OCI-LY1 (cell line): ENCODE measurements around the gene MCEMP1.

Experiments
- H2AFZ ChIP-seq: fragments of 200-600 bp; sonication (generic), shearing (Covaris generic); 2 replicates; pipeline ENCODE4 v1.6.0; 2014; ENCODE audit warnings: antibody characterized with exemption, mild to moderate bottlenecking, low read length
- H3F3A ChIP-seq: fragments of 200-600 bp; sonication (generic), shearing (Covaris generic); 2 replicates; pipeline ENCODE4 v1.6.0; 2014; ENCODE audit warnings: mild to moderate bottlenecking, antibody characterized with exemption, low read length, moderate library complexity; ENCODE audit not compliant: insufficient read depth
- H3K27ac ChIP-seq: fragments of 200-600 bp; sonication (generic); 2 replicates; pipeline ENCODE4 v1.5.1; 2014; ENCODE audit warnings: low read length, mixed run types, mild to moderate bottlenecking, low read depth; ENCODE audit not compliant: poor library complexity, severe bottlenecking
- H3K27me3 ChIP-seq: fragments of 200-600 bp; sonication (generic); 2 replicates; pipeline ENCODE4 v1.6.0; 2014; ENCODE audit warnings: antibody characterized with exemption, mild to moderate bottlenecking, low read length, moderate library complexity; ENCODE audit not compliant: insufficient read depth
- H3K36me3 ChIP-seq: fragments of 200-600 bp; sonication (generic); 2 replicates; pipeline ENCODE4 v1.6.1; 2014; ENCODE audit warnings: mild to moderate bottlenecking, antibody characterized with exemption, low read length, moderate library complexity, mixed read lengths; ENCODE audit not compliant: insufficient read depth
- H3K4me1 ChIP-seq: fragments of 200-600 bp; sonication (generic); 2 replicates; pipeline ENCODE4 v1.5.1; 2014; ENCODE audit warnings: mild to moderate bottlenecking, low read length, moderate library complexity; ENCODE audit not compliant: insufficient read depth, severe bottlenecking
- H3K4me2 ChIP-seq: fragments of 200-600 bp; sonication (generic), shearing (Covaris generic); 2 replicates; pipeline ENCODE4 v1.6.1; 2014; ENCODE audit warnings: low read length
- H3K4me3 ChIP-seq: fragments of 200-600 bp; sonication (generic); 2 replicates; pipeline ENCODE4 v1.5.1; 2014; ENCODE audit warnings: low read length, low read depth, mild to moderate bottlenecking, mixed read lengths; ENCODE audit not compliant: poor library complexity, severe bottlenecking
- H3K79me2 ChIP-seq: fragments of 200-600 bp; shearing (Covaris generic); 2 replicates; pipeline ENCODE4 v1.6.1; 2016; ENCODE audit warnings: mixed run types, low read length, mixed read lengths; ENCODE audit not compliant: insufficient read depth
- H3K9ac ChIP-seq: fragments of 200-600 bp; sonication (generic), shearing (Covaris generic); 2 replicates; pipeline ENCODE4 v1.6.1; 2014; ENCODE audit warnings: mild to moderate bottlenecking, low read length, mixed read lengths
- H3K9me2 ChIP-seq: fragments of 200-600 bp; sonication (generic), shearing (Covaris generic); 2 replicates; pipeline ENCODE4 v1.6.1; 2014; ENCODE audit warnings: low read depth, mild to moderate bottlenecking, low read length, mixed read lengths
- H3K9me3 ChIP-seq: fragments of 200-600 bp; shearing (Covaris generic); 2 replicates; pipeline ENCODE4 v1.6.1; 2014; ENCODE audit warnings: low read length, mixed read lengths
- H4K20me1 ChIP-seq: fragments of 200-600 bp; sonication (generic), shearing (Covaris generic); 2 replicates; pipeline ENCODE4 v1.6.0; 2016; ENCODE audit warnings: mild to moderate bottlenecking, low read length; ENCODE audit not compliant: insufficient read depth
- CTCF ChIP-seq: fragments of 200-600 bp; sonication (generic), shearing (Covaris generic); IDR thresholded peaks from 2 replicates; pipeline ENCODE4 v1.5.1; 2017; ENCODE audit warnings: mild to moderate bottlenecking, antibody characterized with exemption, low read length, moderate library complexity, mixed read lengths
- EZH2 ChIP-seq: fragments of 200-600 bp; sonication (generic), shearing (Covaris generic); IDR thresholded peaks from 2 replicates; pipeline ENCODE4 v1.8.0; 2017; ENCODE audit warnings: borderline replicate concordance, mixed run types, mild to moderate bottlenecking, antibody characterized with exemption, low read length, moderate library complexity, mixed read lengths

Gene MCEMP1

GRCh38 chr19:7646426-7646700, 30.5 kb upstream of the MCEMP1 start:
- H3K9ac ChIP-seq = no peak overlapping the region
- peaks cover 26% of the 10 kb centered on the region for H3K36me3 ChIP-seq
- 0 out of 2 replicates have a peak, but pooled peaks cover 3% of the 10 kb centered on the region for H3K27me3 ChIP-seq
- H3K27ac ChIP-seq = no peak overlapping the region
- no peak overlapping the region for H3K4me3 ChIP-seq
- no peaks in the 10 kb centered on the region for H3K4me1 ChIP-seq
- H3K9me2 ChIP-seq = no peaks in the 10 kb centered on the region
- no peaks in the 10 kb centered on the region for H3F3A ChIP-seq
- no peaks in the 10 kb centered on the region for H4K20me1 ChIP-seq
- no peaks in the 10 kb centered on the region for H3K79me2 ChIP-seq
- TF ChIP-seq EZH2 (no peak), CTCF (no peak)
- no peaks in the 10 kb centered on the region for H3K9me3 ChIP-seq
- no peak overlapping the region for H2AFZ ChIP-seq
- no peak overlapping the region for H3K4me2 ChIP-seq

- no peaks in the 10 kb centered on the region for H3K9me2 ChIP-seq
- no peak overlapping the region for H3K4me3 ChIP-seq
- no peak overlapping the region for H3K9ac ChIP-seq
- peaks cover 26% of the 10 kb centered on the region for H3K36me3 ChIP-seq
- H2AFZ ChIP-seq = no peak overlapping the region
- H3K79me2 ChIP-seq = no peaks in the 10 kb centered on the region
- H4K20me1 ChIP-seq = no peaks in the 10 kb centered on the region
- no peaks in the 10 kb centered on the region for H3K9me3 ChIP-seq
- no peak overlapping the region for H3K27ac ChIP-seq
- TF ChIP-seq CTCF (no peak), EZH2 (no peak)
- peaks cover 1% of the 10 kb centered on the region for H3K4me1 ChIP-seq
- 0 out of 2 replicates have a peak, but pooled peaks cover 3% of the 10 kb centered on the region for H3K27me3 ChIP-seq
- no peak overlapping the region for H3K4me2 ChIP-seq
- no peaks in the 10 kb centered on the region for H3F3A ChIP-seq
Observed at GRCh38 chr19:7647156-7647555, 29.7 kb upstream of the MCEMP1 start.

DNA sequence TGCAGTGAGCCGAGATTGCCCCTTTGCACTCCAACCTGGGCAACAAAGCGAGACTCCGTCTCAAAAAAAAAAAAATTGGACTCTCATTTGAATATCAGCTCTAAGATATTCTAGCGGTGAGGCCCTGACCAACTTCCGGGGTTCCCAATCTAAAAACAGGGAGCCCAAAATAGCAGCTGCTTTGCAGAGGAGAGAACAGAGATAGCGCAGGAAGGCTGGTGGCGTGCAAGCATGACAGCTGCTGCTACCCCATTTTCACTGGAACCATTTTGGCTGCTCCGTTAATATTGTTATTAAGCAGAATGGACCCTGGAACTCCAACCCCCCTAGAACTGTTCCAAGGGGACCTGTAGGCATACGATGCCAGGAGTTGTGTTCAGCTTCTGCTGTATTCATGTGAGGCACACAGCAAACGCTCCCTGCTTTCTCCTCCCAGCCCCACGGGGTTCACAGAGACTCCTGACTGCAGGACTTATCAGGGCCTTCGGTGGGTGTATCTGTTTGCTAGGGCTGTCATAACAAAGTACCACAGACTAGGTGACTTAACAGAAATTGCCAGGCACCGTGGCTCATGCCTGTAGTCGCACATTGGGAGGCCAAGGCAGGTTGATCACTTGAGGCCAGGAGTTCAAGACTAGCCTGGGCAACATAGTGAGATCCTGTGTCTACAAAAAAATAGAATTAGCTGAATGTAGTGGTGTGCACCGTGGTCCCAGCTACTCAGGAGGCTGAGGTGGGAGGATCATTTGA, 28.4 kb upstream of the MCEMP1 start:
- H3K27ac ChIP-seq = no peak overlapping the region
- H3K36me3 ChIP-seq = peaks cover 26% of the 10 kb centered on the region
- TF ChIP-seq EZH2 = no peak
- H2AFZ ChIP-seq = no peak overlapping the region
- H3K9me2 ChIP-seq = no peaks in the 10 kb centered on the region
- H3K27me3 ChIP-seq = 0 out of 2 replicates have a peak, but pooled peaks cover 6% of the 10 kb centered on the region
- no peak overlapping the region for H3K4me2 ChIP-seq
- H3K9ac ChIP-seq = no peak overlapping the region
- H3K79me2 ChIP-seq = no peaks in the 10 kb centered on the region
- H3K9me3 ChIP-seq = no peaks in the 10 kb centered on the region
- no peaks in the 10 kb centered on the region for H3F3A ChIP-seq
- no peaks in the 10 kb centered on the region for H4K20me1 ChIP-seq
- no peak overlapping the region for H3K4me3 ChIP-seq
- H3K4me1 ChIP-seq = peaks cover 5% of the 10 kb centered on the region

GRCh38 chr19:7650148-7650547, 26.7 kb upstream of the MCEMP1 start:
- 0 out of 2 replicates have a peak, but pooled peaks cover 6% of the 10 kb centered on the region for H3K27me3 ChIP-seq
- no peak overlapping the region for H2AFZ ChIP-seq
- H3K36me3 ChIP-seq = peaks cover 17% of the 10 kb centered on the region
- H3K9me3 ChIP-seq = no peaks in the 10 kb centered on the region
- no peak overlapping the region for H3K27ac ChIP-seq
- no peaks in the 10 kb centered on the region for H3K79me2 ChIP-seq
- H3K4me3 ChIP-seq = no peak overlapping the region
- peaks cover 5% of the 10 kb centered on the region for H3K4me1 ChIP-seq
- H3K4me2 ChIP-seq = no peak overlapping the region
- no peaks in the 10 kb centered on the region for H4K20me1 ChIP-seq
- H3K9me2 ChIP-seq = no peaks in the 10 kb centered on the region
- TF ChIP-seq CTCF = no peak
- TF ChIP-seq EZH2 = no peak
- no peaks in the 10 kb centered on the region for H3F3A ChIP-seq
- no peak overlapping the region for H3K9ac ChIP-seq
